HCT116 (cell line): ENCODE results near the gene COQ8B. TPM values are rescaled to one million over a fixed set of nuclear protein-coding genes. Genes with fewer than 3 reads are reported as not detected.

Experiments used
- ATAC-seq: fragments of 200-7000 bp; cut with Tn5 transposase; 2 replicates; pipeline ENCODE4 v1.9.1; 2020; ENCODE audit warnings: mild to moderate bottlenecking, moderate library complexity
- BruUV-seq: library from RNA; stranded (reverse); fragments of 400-500 nt; replicated peaks from 2 replicates; lab custom pipeline; 2021; lab: Mats Ljungman, UMichigan
- CTCF ChIA-PET: fragments of 300-600 bp; sonication (Branson Sonifier 250); formaldehyde crosslinking; loops from one replicate; lab custom pipeline; 2021; ENCODE audit warnings: antibody characterized with exemption; lab: Charles Lee
- POLR2A ChIA-PET: fragments of 300-600, 350-600 bp; sonication (Branson Sonifier 250); formaldehyde crosslinking; loops from one replicate; lab custom pipeline; 2021; ENCODE audit warnings: antibody characterized with exemption; lab: Charles Lee
- RAD21 ChIA-PET, 2 experiments: fragments of 300-600 bp; sonication (Branson Sonifier 250); formaldehyde crosslinking; loops; one replicate each; lab custom pipeline; 2023; ENCODE audit warnings: low total read pairs in 2 of 2; ENCODE audit not compliant: uncharacterized antibody in 2 of 2, unreplicated experiment in 2 of 2, low non-redundant PET in 1 of 2; lab: Charles Lee
- DNase-seq: peaks from one replicate; pipeline ENCODE4 v3.0.0-alpha.2; 2010; ENCODE audit warnings: low read depth, low spot score
- H2AFZ ChIP-seq: fragments of 200-600 bp; shearing (Covaris generic), sonication (generic); 2 replicates; pipeline ENCODE4 v1.6.1; 2017; ENCODE audit warnings: low read depth, mixed run types, mixed read lengths, antibody characterized with exemption, low read length; ENCODE audit not compliant: poor library complexity, severe bottlenecking
- H3K27ac ChIP-seq: 2 replicates; pipeline ENCODE4 v1.5.1; 2012; ENCODE audit warnings: low read depth, low read length
- H3K27me3 ChIP-seq: fragments of 200-600 bp; sonication (generic); 2 replicates; pipeline ENCODE4 v1.6.1; 2016; ENCODE audit warnings: mixed run types, low read length, mixed read lengths; ENCODE audit not compliant: insufficient read depth
- H3K36me3 ChIP-seq, 2 experiments: fragments of 200-500 bp in 1 of 2; fragments of 200-600 bp in 1 of 2; sonication (Bioruptor generic) in 1 of 2; sonication (generic) in 1 of 2; 2 replicates each; pipeline versions ENCODE4 v1.5.1 to v1.6.1; 2014 to 2016; ENCODE audit warnings: low read length in 2 of 2, inconsistent platforms in 1 of 2, mixed read lengths in 1 of 2, mixed run types in 1 of 2; ENCODE audit not compliant: insufficient read depth in 2 of 2, control insufficient read depth in 1 of 2
- H3K4me1 ChIP-seq, 2 experiments: fragments of 200-600 bp in 1 of 2; sonication (generic) in 1 of 2; 2 replicates each; pipeline versions ENCODE4 v1.5.1 to v1.6.1; 2012 to 2017; ENCODE audit warnings: low read length in 2 of 2, inconsistent platforms in 1 of 2, mild to moderate bottlenecking in 1 of 2, mixed read lengths in 1 of 2, mixed run types in 1 of 2, moderate library complexity in 1 of 2; ENCODE audit not compliant: insufficient read depth in 2 of 2, control insufficient read depth in 1 of 2
- H3K4me2 ChIP-seq: fragments of 200-600 bp; sonication (generic); 2 replicates; pipeline ENCODE4 v1.6.1; 2017; ENCODE audit warnings: mixed run types, low read length, mixed read lengths
- H3K4me3 ChIP-seq, 2 experiments: fragments of 200-600 bp in 1 of 2; sonication (generic) in 1 of 2; replicated peaks in 1 of 2; 2 replicates each; pipeline ENCODE4 v1.5.1; 2011 to 2016; ENCODE audit warnings: low read length in 2 of 2, control low read depth in 1 of 2, low read depth in 1 of 2, mild to moderate bottlenecking in 1 of 2, mixed read lengths in 1 of 2, mixed run types in 1 of 2
- H3K79me2 ChIP-seq: fragments of 200-600 bp; sonication (generic); 2 replicates; pipeline ENCODE4 v1.6.1; 2017; ENCODE audit warnings: mild to moderate bottlenecking, mixed run types, low read length, moderate library complexity, mixed read lengths; ENCODE audit not compliant: insufficient read depth
- H3K9ac ChIP-seq: fragments of 200-600 bp; sonication (generic); 2 replicates; pipeline ENCODE4 v1.6.1; 2016; ENCODE audit warnings: low read length, mixed read lengths
- H3K9me2 ChIP-seq: fragments of 200-600 bp; sonication (generic), shearing (Covaris generic); 2 replicates; pipeline ENCODE4 v1.6.1; 2017; ENCODE audit warnings: mixed run types, mild to moderate bottlenecking, moderate library complexity; ENCODE audit not compliant: insufficient read depth
- H3K9me3 ChIP-seq, 2 experiments: fragments of 200-500 bp in 1 of 2; fragments of 200-600 bp in 1 of 2; sonication (Bioruptor generic) in 1 of 2; sonication (generic) in 1 of 2; 2 replicates each; pipeline ENCODE4 v1.6.1; 2014 to 2017; ENCODE audit warnings: low read length in 2 of 2, mixed read lengths in 2 of 2, inconsistent platforms in 1 of 2, low read depth in 1 of 2, mild to moderate bottlenecking in 1 of 2, mixed run types in 1 of 2, moderate library complexity in 1 of 2; ENCODE audit not compliant: control insufficient read depth in 1 of 2, insufficient read depth in 1 of 2
- H4K20me1 ChIP-seq: fragments of 200-600 bp; sonication (generic), shearing (Covaris generic); 2 replicates; pipeline ENCODE4 v1.6.1; 2017; ENCODE audit warnings: mixed run types, mild to moderate bottlenecking, moderate library complexity; ENCODE audit not compliant: insufficient read depth
- CBX3 ChIP-seq: IDR thresholded peaks from 2 replicates; pipeline ENCODE4 v1.6.1; 2012; ENCODE audit warnings: low read depth
- EZH2phosphoT487 ChIP-seq: fragments of 200-600 bp; IDR thresholded peaks from 2 replicates; pipeline ENCODE4 v1.6.1; 2018; ENCODE audit warnings: antibody characterized with exemption, borderline replicate concordance
- FOSL1 ChIP-seq: IDR thresholded peaks from 2 replicates; pipeline ENCODE4 v1.6.1; 2012; ENCODE audit warnings: low read depth
- SP1 ChIP-seq: IDR thresholded peaks from 2 replicates; pipeline ENCODE4 v1.6.1; 2012; ENCODE audit warnings: low read depth
- SRF ChIP-seq: IDR thresholded peaks from 2 replicates; pipeline ENCODE4 v1.6.1; 2012; ENCODE audit warnings: low read depth
- YY1 ChIP-seq: IDR thresholded peaks from 2 replicates; pipeline ENCODE4 v1.6.1; 2011; ENCODE audit warnings: low read length, low read depth, moderate library complexity, mild to moderate bottlenecking; ENCODE audit not compliant: insufficient replicate concordance; ENCODE audit errors: extremely low read depth
- ZFX ChIP-seq: fragments of 450-650 bp; IDR thresholded peaks from 2 replicates; pipeline ENCODE4 v1.6.1; 2017
- intact Hi-C: fragments of 100-400 bp; cut with micrococcal nuclease; formaldehyde crosslinking; loops from 2 replicates; pipeline ENCODE4 v1.10.0; 2022
- total RNA-seq: library from RNA; stranded (reverse); gene quantifications from one replicate; pipeline ENCODE4 v1.2.1, GENCODE V29; 2021; ENCODE audit not compliant: unreplicated experiment
- TF ChIP-seq, protein P1 (sequence below): IDR thresholded peaks from 2 replicates; pipeline ENCODE4 v1.6.1; 2011; ENCODE audit warnings: mild to moderate bottlenecking, low read length, moderate library complexity; ENCODE audit not compliant: insufficient replicate concordance; ENCODE audit errors: extremely low read depth
- TF ChIP-seq, protein P2 (sequence below): IDR thresholded peaks from 2 replicates; pipeline ENCODE4 v1.6.1; 2012
- TF ChIP-seq, protein P3 (sequence below), 3 experiments: fragments of 200-600 bp in 1 of 3; sonication (generic) in 1 of 3; IDR thresholded peaks in 2 of 3; conservative IDR thresholded peaks in 1 of 3; 2 replicates each; pipeline ENCODE4 v1.5.1; 2012 to 2017; ENCODE audit warnings: low read depth in 2 of 3, low read length in 2 of 3, antibody characterized with exemption in 1 of 3, borderline replicate concordance in 1 of 3, control low read depth in 1 of 3, mild to moderate bottlenecking in 1 of 3, mixed read lengths in 1 of 3, mixed run types in 1 of 3, moderate library complexity in 1 of 3; ENCODE audit not compliant: insufficient read depth in 1 of 3
- TF ChIP-seq, protein P4 (sequence below): IDR thresholded peaks from 2 replicates; pipeline ENCODE4 v1.6.1; 2012

The COQ8B gene
- total RNA-seq, 1 experiment from 2014 or later, result 47.1 TPM

DNA sequence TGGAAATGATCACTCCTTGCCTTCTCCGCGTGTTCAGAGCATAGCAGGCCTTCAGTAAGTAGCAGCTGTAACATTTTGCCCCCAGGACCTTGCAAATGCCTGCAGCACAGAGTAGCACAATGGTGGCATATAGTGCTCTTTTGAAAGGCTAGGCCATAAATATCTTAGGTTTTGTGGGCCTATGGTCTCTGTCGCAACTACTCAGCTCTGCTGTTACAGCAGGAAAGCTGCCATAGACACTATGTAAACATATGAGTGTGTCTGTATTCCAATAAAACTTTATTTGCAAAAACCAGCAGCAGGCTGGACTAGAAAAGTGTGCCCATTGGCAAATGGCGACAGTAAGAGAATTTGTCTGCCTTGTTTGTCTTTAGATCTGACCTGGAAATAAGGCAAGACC, 9.6 kb upstream of the COQ8B start:
- POLR2A ChIA-PET, result no interaction called here
- peaks cover 16 to 38% of the 10 kb centered on the region in 2 experiments for H3K36me3 ChIP-seq
- H3K4me3 ChIP-seq, result no peak overlapping the region
- H3K27ac ChIP-seq, result no peak overlapping the region
- no peaks in the 10 kb centered on the region for H3K27me3 ChIP-seq
- CTCF ChIA-PET, result no interaction called here
- DNase-seq (no peak), ATAC-seq (no peak)
- no peaks in the 10 kb centered on the region for H3K9me2 ChIP-seq
- RAD21 ChIA-PET, result no interaction called here
- H3K4me2 ChIP-seq, result no peak overlapping the region
- TF ChIP-seq, protein P1, sequence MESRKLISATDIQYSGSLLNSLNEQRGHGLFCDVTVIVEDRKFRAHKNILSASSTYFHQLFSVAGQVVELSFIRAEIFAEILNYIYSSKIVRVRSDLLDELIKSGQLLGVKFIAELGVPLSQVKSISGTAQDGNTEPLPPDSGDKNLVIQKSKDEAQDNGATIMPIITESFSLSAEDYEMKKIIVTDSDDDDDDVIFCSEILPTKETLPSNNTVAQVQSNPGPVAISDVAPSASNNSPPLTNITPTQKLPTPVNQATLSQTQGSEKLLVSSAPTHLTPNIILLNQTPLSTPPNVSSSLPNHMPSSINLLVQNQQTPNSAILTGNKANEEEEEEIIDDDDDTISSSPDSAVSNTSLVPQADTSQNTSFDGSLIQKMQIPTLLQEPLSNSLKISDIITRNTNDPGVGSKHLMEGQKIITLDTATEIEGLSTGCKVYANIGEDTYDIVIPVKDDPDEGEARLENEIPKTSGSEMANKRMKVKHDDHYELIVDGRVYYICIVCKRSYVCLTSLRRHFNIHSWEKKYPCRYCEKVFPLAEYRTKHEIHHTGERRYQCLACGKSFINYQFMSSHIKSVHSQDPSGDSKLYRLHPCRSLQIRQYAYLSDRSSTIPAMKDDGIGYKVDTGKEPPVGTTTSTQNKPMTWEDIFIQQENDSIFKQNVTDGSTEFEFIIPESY, result no peak
- no peak for TF ChIP-seq ZFX
- TF ChIP-seq, protein P2, sequence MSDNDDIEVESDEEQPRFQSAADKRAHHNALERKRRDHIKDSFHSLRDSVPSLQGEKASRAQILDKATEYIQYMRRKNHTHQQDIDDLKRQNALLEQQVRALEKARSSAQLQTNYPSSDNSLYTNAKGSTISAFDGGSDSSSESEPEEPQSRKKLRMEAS, result no peak
- TF ChIP-seq SP1, result no peak
- TF ChIP-seq CBX3, result no peak
- no peak for TF ChIP-seq YY1
- H3K79me2 ChIP-seq, result peaks cover 31% of the 10 kb centered on the region
- 0 out of 4 replicates have a peak, but pooled peaks cover 0 to 3% of the 10 kb centered on the region in 2 experiments for H3K9me3 ChIP-seq
- peaks cover 0 to 9% of the 10 kb centered on the region in 2 experiments; a peak in 2 of 4 replicates for H3K4me1 ChIP-seq
- no peak overlapping the region for H2AFZ ChIP-seq
- no TSS peak for BruUV-seq
- no peaks in the 10 kb centered on the region for H4K20me1 ChIP-seq
- intact Hi-C loops, result no loop called here
- H3K9ac ChIP-seq, result no peak overlapping the region

DNA sequence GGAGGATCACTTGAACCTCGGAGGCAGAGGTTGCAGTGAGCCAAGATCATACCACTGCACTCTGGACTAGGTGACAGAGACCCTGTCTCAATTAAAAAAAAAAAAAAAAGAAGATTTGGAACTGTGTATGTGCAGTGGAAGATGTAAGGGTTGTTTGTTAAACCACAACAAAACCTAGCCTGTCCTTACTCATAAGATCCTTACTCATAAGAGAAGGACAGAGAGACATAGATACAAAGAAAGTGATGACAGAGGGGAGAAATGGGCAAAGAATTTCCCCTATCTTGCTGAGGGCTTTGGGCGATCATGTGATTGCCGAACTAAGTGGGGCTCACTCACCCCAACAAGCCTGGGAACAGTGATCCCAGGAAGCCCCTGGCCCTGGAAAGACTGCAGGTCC, 8.2 kb upstream of the COQ8B start:
- CTCF ChIA-PET, result no interaction called here
- no peaks in the 10 kb centered on the region for H3K9me2 ChIP-seq
- POLR2A ChIA-PET, result interaction anchor here (1.3 kb wide), 1 partner anchor 8 kb away, joined by 4 read pairs; the partner anchor contains the start of genes COQ8B and ITPKC
- RAD21 ChIA-PET, result no interaction called here
- H4K20me1 ChIP-seq, result no peaks in the 10 kb centered on the region
- no peak overlapping the region for H3K4me2 ChIP-seq
- no TSS peak for BruUV-seq
- no peaks in the 10 kb centered on the region for H3K27me3 ChIP-seq
- intact Hi-C loops, result no loop called here
- H3K27ac ChIP-seq, result no peak overlapping the region
- ATAC-seq (no peak), DNase-seq (no peak)
- no peak overlapping the region for H3K4me3 ChIP-seq
- peaks cover 45% of the 10 kb centered on the region for H3K79me2 ChIP-seq
- peaks cover 9 to 38% of the 10 kb centered on the region in 2 experiments for H3K36me3 ChIP-seq
- no peak overlapping the region for H2AFZ ChIP-seq
- 0 out of 4 replicates have a peak, but pooled peaks cover 0 to 3% of the 10 kb centered on the region in 2 experiments for H3K9me3 ChIP-seq
- peaks cover 1 to 17% of the 10 kb centered on the region in 2 experiments; a peak in 3 of 4 replicates for H3K4me1 ChIP-seq
- H3K9ac ChIP-seq, result no peak overlapping the region
- no peak for TF ChIP-seq YY1
- TF ChIP-seq, protein P3, sequence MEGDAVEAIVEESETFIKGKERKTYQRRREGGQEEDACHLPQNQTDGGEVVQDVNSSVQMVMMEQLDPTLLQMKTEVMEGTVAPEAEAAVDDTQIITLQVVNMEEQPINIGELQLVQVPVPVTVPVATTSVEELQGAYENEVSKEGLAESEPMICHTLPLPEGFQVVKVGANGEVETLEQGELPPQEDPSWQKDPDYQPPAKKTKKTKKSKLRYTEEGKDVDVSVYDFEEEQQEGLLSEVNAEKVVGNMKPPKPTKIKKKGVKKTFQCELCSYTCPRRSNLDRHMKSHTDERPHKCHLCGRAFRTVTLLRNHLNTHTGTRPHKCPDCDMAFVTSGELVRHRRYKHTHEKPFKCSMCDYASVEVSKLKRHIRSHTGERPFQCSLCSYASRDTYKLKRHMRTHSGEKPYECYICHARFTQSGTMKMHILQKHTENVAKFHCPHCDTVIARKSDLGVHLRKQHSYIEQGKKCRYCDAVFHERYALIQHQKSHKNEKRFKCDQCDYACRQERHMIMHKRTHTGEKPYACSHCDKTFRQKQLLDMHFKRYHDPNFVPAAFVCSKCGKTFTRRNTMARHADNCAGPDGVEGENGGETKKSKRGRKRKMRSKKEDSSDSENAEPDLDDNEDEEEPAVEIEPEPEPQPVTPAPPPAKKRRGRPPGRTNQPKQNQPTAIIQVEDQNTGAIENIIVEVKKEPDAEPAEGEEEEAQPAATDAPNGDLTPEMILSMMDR (IDR thresholded peaks at IDR 0.05 in 2 of 3, conservative IDR thresholded peaks at IDR 0.05 in 1 of 3; ENCODE audit: borderline replicate concordance in 1 of 3, insufficient read depth in 1 of 3, low read depth in 2 of 3, low read length in 2 of 3), result no peak
- TF ChIP-seq CBX3, result no peak
- no peak for TF ChIP-seq FOSL1
- TF ChIP-seq SRF, result no peak
- TF ChIP-seq EZH2phosphoT487, result no peak
- TF ChIP-seq, protein P1, result no peak
- TF ChIP-seq, protein P4, sequence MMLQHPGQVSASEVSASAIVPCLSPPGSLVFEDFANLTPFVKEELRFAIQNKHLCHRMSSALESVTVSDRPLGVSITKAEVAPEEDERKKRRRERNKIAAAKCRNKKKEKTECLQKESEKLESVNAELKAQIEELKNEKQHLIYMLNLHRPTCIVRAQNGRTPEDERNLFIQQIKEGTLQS, result no peak
